ENCODE measurements around the gene AMER2. TPM values are rescaled to one million over a fixed set of nuclear protein-coding genes. Genes with fewer than 3 reads are reported as not detected.
"Not testable (repeated sequence)": the region's sequence is repeated elsewhere in the genome, so short reads cannot be mapped to it uniquely, and the experiment has no call there.

The AMER2 gene
- polyA plus RNA-seq, 1 experiment: not detected

- TF ChIP-seq, protein P1, sequence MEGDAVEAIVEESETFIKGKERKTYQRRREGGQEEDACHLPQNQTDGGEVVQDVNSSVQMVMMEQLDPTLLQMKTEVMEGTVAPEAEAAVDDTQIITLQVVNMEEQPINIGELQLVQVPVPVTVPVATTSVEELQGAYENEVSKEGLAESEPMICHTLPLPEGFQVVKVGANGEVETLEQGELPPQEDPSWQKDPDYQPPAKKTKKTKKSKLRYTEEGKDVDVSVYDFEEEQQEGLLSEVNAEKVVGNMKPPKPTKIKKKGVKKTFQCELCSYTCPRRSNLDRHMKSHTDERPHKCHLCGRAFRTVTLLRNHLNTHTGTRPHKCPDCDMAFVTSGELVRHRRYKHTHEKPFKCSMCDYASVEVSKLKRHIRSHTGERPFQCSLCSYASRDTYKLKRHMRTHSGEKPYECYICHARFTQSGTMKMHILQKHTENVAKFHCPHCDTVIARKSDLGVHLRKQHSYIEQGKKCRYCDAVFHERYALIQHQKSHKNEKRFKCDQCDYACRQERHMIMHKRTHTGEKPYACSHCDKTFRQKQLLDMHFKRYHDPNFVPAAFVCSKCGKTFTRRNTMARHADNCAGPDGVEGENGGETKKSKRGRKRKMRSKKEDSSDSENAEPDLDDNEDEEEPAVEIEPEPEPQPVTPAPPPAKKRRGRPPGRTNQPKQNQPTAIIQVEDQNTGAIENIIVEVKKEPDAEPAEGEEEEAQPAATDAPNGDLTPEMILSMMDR (IDR thresholded peaks at IDR 0.05; ENCODE audit: insufficient read depth, low read depth, low read length): no peak
- peaks cover 21% of the 10 kb centered on the region for H3K27me3 ChIP-seq (ENCODE audit: control insufficient read depth, insufficient read depth, low read length)
- H3K36me3 ChIP-seq (ENCODE audit: control insufficient read depth, insufficient read depth, low read length): no peaks in the 10 kb centered on the region
- ChIA-PET CTCF (no interaction called here), POLR2A (no interaction called here)
- no peak overlapping the region for H3K4me3 ChIP-seq (ENCODE audit: low read depth, low read length)
- DNase-seq (ENCODE audit: low read depth): no peak
Measured at GRCh38 chr13:25169356-25169755, 2.7 kb downstream of the AMER2 start.

- Histone ChIP-seq H3K27me3 (ENCODE audit: control insufficient read depth, insufficient read depth, low read length) (peaks cover 21% of the 10 kb centered on the region), H3K36me3 (ENCODE audit: control insufficient read depth, insufficient read depth, low read length) (no peaks in the 10 kb centered on the region), H3K4me3 (ENCODE audit: low read depth, low read length) (no peak overlapping the region)
- no peak for DNase-seq (ENCODE audit: low read depth)
- TF ChIP-seq, protein P1 (IDR thresholded peaks at IDR 0.05; ENCODE audit: insufficient read depth, low read depth, low read length): no peak
- POLR2A ChIA-PET: no interaction called here
- CTCF ChIA-PET: no interaction called here
Measured at GRCh38 chr13:25168790-25169189, 3.3 kb downstream of the AMER2 start.

- H3K27me3 ChIP-seq (ENCODE audit: control insufficient read depth, insufficient read depth, low read length): peaks cover 20% of the 10 kb centered on the region
- ChIA-PET POLR2A (no interaction called here), CTCF (no interaction called here)
- H3K36me3 ChIP-seq (ENCODE audit: control insufficient read depth, insufficient read depth, low read length): no peaks in the 10 kb centered on the region
- no peak for DNase-seq (ENCODE audit: low read depth)
- H3K4me3 ChIP-seq (ENCODE audit: low read depth, low read length): no peak overlapping the region
- TF ChIP-seq, protein P1 (IDR thresholded peaks at IDR 0.05; ENCODE audit: insufficient read depth, low read depth, low read length): no peak
Measured at GRCh38 chr13:25167382-25168174, 4.5 kb downstream of the AMER2 start.

GRCh38 chr13:25166306-25166705 lies 5.8 kb downstream of the AMER2 start:
- ChIA-PET POLR2A (no interaction called here), CTCF (no interaction called here)
- H3K36me3 ChIP-seq (ENCODE audit: control insufficient read depth, insufficient read depth, low read length): no peaks in the 10 kb centered on the region
- TF ChIP-seq, protein P1 (IDR thresholded peaks at IDR 0.05; ENCODE audit: insufficient read depth, low read depth, low read length): no peak
- DNase-seq (ENCODE audit: low read depth): no peak
- no peak overlapping the region for H3K4me3 ChIP-seq (ENCODE audit: low read depth, low read length)
- peaks cover 8% of the 10 kb centered on the region for H3K27me3 ChIP-seq (ENCODE audit: control insufficient read depth, insufficient read depth, low read length)

DNA sequence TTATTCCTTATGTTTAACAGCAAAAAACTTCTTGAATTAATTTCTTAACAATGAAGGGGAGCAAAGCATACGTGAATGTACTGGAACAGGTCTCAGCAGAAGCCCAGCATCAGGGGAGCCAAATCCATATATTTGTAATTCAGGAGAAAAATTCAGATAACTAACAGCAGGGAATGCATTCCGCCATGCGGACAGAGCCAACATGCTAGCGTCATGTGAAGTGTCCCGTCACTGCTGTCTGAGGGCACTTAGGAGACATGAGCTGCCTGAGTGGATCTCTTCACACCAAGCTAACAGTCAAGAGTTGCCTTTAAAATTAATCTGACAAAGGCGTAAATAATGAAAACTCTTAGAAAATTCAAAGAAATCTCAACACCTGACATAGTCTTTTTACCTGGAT lies 6.4 kb downstream of the AMER2 start:
- peaks cover 4% of the 10 kb centered on the region; the same call in 1 of the 2 replicates for H3K27me3 ChIP-seq (ENCODE audit: control insufficient read depth, insufficient read depth, low read length)
- H3K36me3 ChIP-seq (ENCODE audit: control insufficient read depth, insufficient read depth, low read length): no peaks in the 10 kb centered on the region
- H3K4me3 ChIP-seq (ENCODE audit: low read depth, low read length): no peak overlapping the region
- DNase-seq (ENCODE audit: low read depth): no peak
- TF ChIP-seq, protein P1 (IDR thresholded peaks at IDR 0.05; ENCODE audit: insufficient read depth, low read depth, low read length): no peak
- CTCF ChIA-PET: no interaction called here
- POLR2A ChIA-PET: no interaction called here

- H3K4me3 ChIP-seq (ENCODE audit: low read depth, low read length); CTCF ChIA-PET; H3K27me3 ChIP-seq (ENCODE audit: control insufficient read depth, insufficient read depth, low read length); POLR2A ChIA-PET; DNase-seq (ENCODE audit: low read depth); H3K36me3 ChIP-seq (ENCODE audit: control insufficient read depth, insufficient read depth, low read length): not testable (repeated sequence)
Measured at GRCh38 chr13:25165163-25165562, 6.9 kb downstream of the AMER2 start.
